ENCODE measurements around the gene PPM1L.

Gene PPM1L

DNA sequence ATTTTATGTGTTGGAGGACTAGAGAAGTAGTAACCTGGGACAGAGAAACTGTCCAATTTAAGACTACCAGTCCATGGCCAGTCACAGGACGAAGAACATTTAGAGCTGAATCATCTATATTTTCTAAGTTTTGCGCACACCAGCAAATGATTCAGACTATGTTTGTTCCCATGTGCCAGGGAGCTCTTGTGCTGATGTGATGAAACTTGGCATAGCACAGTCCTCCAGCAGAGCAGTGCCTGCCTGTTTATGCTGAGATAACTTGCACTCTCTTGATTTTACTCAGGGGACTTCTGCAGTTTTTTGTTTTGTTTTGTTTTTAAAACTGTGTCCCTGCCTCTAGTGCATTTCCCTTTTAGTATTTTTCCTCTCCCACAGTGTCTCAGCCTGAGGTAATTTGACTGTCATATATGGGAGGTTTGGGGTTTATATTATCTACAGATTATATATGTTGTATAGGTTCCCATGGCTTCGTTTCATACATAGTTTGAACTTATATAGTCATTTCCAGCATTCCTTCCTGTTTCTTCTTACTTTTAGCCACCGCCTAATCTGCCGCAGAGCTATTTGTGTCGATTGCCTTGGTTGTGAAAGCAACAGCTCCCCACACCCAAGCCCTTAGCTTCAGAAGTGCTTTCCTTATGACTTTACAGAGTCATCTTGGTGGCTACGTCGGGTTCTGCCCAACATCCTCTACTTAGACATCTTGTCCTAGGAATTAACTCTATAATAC is 45.5 kb downstream of the PPM1L start:
- peak; percentile 6 for DNase-seq (ENCODE audit: extremely low read depth, insufficient read length)

DNA sequence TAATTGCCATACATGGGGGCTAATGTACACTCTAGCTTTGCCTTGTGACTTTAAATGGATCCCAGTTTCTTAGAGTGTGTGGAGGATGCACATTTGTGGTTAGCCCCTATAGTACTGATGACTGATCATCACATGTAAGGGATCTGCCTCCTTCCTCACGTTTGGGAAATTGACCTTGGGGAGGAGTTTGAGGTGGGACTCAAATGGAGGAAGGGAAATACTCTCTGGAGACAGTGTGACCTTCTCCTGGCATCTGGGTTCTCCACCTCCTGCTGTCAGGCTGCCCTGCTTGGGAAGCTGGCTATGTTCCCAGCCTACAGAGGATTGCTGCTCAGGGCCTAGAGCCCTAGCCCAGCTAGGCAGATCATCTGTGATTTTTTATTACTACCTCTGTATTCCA is 48.7 kb downstream of the PPM1L start:
- no peaks in the 10 kb centered on the region for H3K27me3 ChIP-seq (replicated peaks; ENCODE audit: control insufficient read depth, insufficient read depth, low read length)
- H3K36me3 ChIP-seq (ENCODE audit: control insufficient read depth, insufficient read depth, low read length), result no peaks in the 10 kb centered on the region
- DNase-seq (ENCODE audit: extremely low read depth, insufficient read length), result no peak
- no peak overlapping the region for H3K4me3 ChIP-seq (replicated peaks; ENCODE audit: low read depth, low read length)
- TF ChIP-seq CTCF (IDR thresholded peaks at IDR 0.05; ENCODE audit: insufficient read depth, low read length, poor library complexity, severe bottlenecking), result no peak

More for the DNA sequence above, 45.5 kb downstream of the PPM1L start:
- H3K36me3 ChIP-seq (ENCODE audit: control insufficient read depth, insufficient read depth, low read length), result no peaks in the 10 kb centered on the region
- no peak overlapping the region for H3K4me3 ChIP-seq (replicated peaks; ENCODE audit: low read depth, low read length)
- H3K27me3 ChIP-seq (replicated peaks; ENCODE audit: control insufficient read depth, insufficient read depth, low read length), result no peaks in the 10 kb centered on the region
- no peak for TF ChIP-seq CTCF (IDR thresholded peaks at IDR 0.05; ENCODE audit: insufficient read depth, low read length, poor library complexity, severe bottlenecking)

GRCh38 chr3:160806094-160806493 is 50.1 kb downstream of the PPM1L start:
- no peak for DNase-seq (ENCODE audit: extremely low read depth, insufficient read length)
- H3K27me3 ChIP-seq (replicated peaks; ENCODE audit: control insufficient read depth, insufficient read depth, low read length), result no peaks in the 10 kb centered on the region
- no peak overlapping the region for H3K4me3 ChIP-seq (replicated peaks; ENCODE audit: low read depth, low read length)
- no peaks in the 10 kb centered on the region for H3K36me3 ChIP-seq (ENCODE audit: control insufficient read depth, insufficient read depth, low read length)
- no peak for TF ChIP-seq CTCF (IDR thresholded peaks at IDR 0.05; ENCODE audit: insufficient read depth, low read length, poor library complexity, severe bottlenecking)

DNA sequence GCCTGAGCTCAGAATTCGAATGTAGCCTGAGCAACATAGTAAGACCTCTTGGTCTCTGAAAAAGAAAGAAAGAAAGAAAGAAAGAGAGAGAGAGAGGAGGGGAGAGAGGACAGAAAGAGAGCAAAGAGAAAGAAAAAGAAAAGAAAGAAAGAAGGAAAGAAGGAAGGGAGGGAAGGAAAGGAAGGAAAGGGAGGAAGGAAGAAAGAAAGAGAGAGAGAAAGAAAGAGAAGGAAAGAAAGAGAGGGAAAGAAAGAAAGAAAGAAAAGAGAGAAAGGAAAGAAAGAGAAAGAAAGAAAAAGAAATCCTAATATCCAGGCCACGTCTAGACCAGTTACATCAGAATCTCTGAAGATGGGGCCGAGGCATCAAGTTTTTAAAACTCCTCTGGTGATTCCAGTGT is 50.7 kb downstream of the PPM1L start:
- no peak for DNase-seq (ENCODE audit: extremely low read depth, insufficient read length)
- Histone ChIP-seq H3K27me3 (replicated peaks; ENCODE audit: control insufficient read depth, insufficient read depth, low read length) (no peaks in the 10 kb centered on the region), H3K4me3 (replicated peaks; ENCODE audit: low read depth, low read length) (no peak overlapping the region), H3K36me3 (ENCODE audit: control insufficient read depth, insufficient read depth, low read length) (no peaks in the 10 kb centered on the region)
- TF ChIP-seq CTCF (IDR thresholded peaks at IDR 0.05; ENCODE audit: insufficient read depth, low read length, poor library complexity, severe bottlenecking), result no peak

DNA sequence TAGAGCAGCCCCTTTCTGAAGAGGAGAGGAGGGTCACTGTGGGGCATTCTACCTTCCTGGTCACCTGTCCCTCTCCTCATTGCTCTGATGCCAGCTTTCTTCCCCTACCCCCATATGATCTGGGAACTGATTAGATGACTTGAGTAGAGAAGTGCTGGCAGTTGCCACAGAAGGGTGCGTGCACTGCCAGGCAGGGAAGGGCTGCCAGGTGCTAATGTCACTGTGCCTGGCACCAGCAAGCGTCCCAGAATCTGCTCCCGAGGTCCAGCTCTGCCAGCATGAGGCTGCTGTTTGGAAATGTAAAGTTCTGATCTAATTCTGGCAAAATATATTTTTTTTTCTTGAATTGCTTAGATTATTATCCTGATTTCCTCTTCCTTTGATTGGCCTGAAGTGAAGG is 52.8 kb downstream of the PPM1L start:
- no peak overlapping the region for H3K4me3 ChIP-seq (replicated peaks; ENCODE audit: low read depth, low read length)

More for the DNA sequence above, 52.8 kb downstream of the PPM1L start:
- Histone ChIP-seq H3K27me3 (replicated peaks; ENCODE audit: control insufficient read depth, insufficient read depth, low read length) (no peaks in the 10 kb centered on the region), H3K36me3 (ENCODE audit: control insufficient read depth, insufficient read depth, low read length) (no peaks in the 10 kb centered on the region)
- no peak for DNase-seq (ENCODE audit: extremely low read depth, insufficient read length)
- no peak for TF ChIP-seq CTCF (IDR thresholded peaks at IDR 0.05; ENCODE audit: insufficient read depth, low read length, poor library complexity, severe bottlenecking)
